Chondrocyte (in vitro differentiated cells): ENCODE measurements around the gene SCAF8. TPM values are rescaled to one million over a fixed set of nuclear protein-coding genes. Genes with fewer than 3 reads are reported as not detected.
A peak's percentile ranks its signal among the peaks of the same experiment; 100 is the strongest.
"Not testable (repeated sequence)": the region's sequence is repeated elsewhere in the genome, so short reads cannot be mapped to it uniquely, and the experiment has no call there.

Experiments
- DNase-seq: peaks from one replicate; pipeline ENCODE4 v3.0.0; 2021; ENCODE audit warnings: mixed read lengths, low spot score
- H3K27ac Mint-ChIP-seq: one replicate; pipeline ENCODE4 v1.8.0; 2021; ENCODE audit warnings: mild to moderate bottlenecking, moderate library complexity, mixed read lengths; ENCODE audit not compliant: unreplicated experiment
- H3K27me3 Mint-ChIP-seq: 2 replicates; pipeline ENCODE4 v1.8.0; 2021; ENCODE audit warnings: low read depth, mixed read lengths
- H3K36me3 Mint-ChIP-seq: 2 replicates; pipeline ENCODE4 v1.8.0; 2021; ENCODE audit warnings: low read depth, mixed read lengths
- H3K4me1 Mint-ChIP-seq: 2 replicates; pipeline ENCODE4 v1.8.0; 2021; ENCODE audit warnings: low read depth, mild to moderate bottlenecking, mixed read lengths
- H3K4me3 Mint-ChIP-seq: one replicate; pipeline ENCODE4 v1.8.0; 2021; ENCODE audit warnings: mild to moderate bottlenecking, moderate library complexity, mixed read lengths; ENCODE audit not compliant: unreplicated experiment
- H3K9me3 Mint-ChIP-seq: 2 replicates; pipeline ENCODE4 v1.8.0; 2021; ENCODE audit warnings: low read depth, mixed read lengths
- CTCF ChIP-seq: fragments of 200-600 bp; sonication (generic); IDR thresholded peaks from 2 replicates; pipeline ENCODE4 v1.5.0; 2021; ENCODE audit warnings: antibody characterized with exemption, mild to moderate bottlenecking, moderate library complexity
- total RNA-seq: library from RNA; stranded (reverse); gene quantifications from 3 replicates; pipeline ENCODE4 v1.2.1, GENCODE V29; 2021

Gene SCAF8
- total RNA-seq, 1 donor from 2014 or later = 36.3 TPM

DNA sequence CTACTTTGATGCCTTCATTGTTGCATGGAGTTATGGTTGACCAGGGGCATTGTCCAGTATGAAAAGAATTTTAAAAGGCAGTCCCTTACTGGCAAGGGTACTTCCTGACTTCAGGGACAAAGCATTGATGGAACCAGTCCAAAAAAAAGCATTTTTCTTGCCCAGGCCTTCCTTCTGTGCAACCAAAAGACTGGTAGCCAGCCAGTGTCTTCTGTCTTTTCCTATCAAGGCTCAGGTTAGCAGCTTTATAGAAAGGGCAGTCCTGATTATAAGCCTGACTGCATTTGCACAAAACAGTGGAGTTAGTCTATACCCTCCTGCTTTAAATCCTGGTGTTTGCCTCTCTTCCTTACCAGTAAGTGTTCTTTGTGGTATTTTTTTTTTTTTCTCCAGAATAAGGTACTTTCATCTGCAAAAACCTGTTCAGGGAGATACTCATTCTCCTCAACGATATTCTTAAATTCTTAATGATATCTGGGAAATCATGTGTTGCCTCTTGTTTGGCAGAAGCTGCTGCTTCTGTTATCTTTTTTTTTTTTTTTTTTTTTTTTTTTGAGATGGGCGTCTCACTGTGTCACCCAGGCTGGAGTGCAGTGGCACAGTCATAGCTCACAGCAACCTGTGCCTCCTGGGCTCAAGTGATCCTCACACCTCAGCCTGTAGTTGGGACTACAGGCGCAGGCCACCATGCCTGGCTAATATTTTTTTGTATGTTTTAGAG is 33.9 kb downstream of the SCAF8 start:
- H3K27ac Mint-ChIP-seq = peak overlapping the region; percentile 68
- H3K27me3 Mint-ChIP-seq = no peaks in the 10 kb centered on the region
- no peak for TF ChIP-seq CTCF
- H3K36me3 Mint-ChIP-seq = no peaks in the 10 kb centered on the region
- no peaks in the 10 kb centered on the region for H3K9me3 Mint-ChIP-seq
- H3K4me3 Mint-ChIP-seq = no peak overlapping the region
- DNase-seq = no peak
- H3K4me1 Mint-ChIP-seq = peaks cover 66% of the 10 kb centered on the region

DNA sequence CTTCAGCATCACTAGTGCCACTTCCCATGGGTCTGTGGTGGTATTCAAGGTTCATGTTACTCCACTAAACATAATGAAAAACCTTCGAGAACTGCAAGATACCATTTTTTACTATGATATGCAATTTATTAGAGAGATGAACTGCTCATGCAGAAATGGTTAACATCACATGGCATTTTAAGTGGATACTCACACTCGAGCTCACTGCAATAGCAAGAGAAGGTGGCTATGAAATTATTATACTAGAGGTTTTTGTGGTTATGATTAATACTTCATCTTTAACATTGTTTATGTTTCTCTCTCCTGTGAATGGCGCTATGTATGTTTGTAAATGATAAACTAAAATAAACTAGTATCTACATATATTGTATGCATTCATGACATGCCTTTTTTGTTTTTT is 35.1 kb downstream of the SCAF8 start:
- H3K4me1 Mint-ChIP-seq = peaks cover 62% of the 10 kb centered on the region
- H3K27ac Mint-ChIP-seq = no peak overlapping the region
- TF ChIP-seq CTCF = no peak
- H3K27me3 Mint-ChIP-seq = no peaks in the 10 kb centered on the region
- no peak overlapping the region for H3K4me3 Mint-ChIP-seq
- DNase-seq = no peak
- H3K36me3 Mint-ChIP-seq = no peaks in the 10 kb centered on the region
- H3K9me3 Mint-ChIP-seq = no peaks in the 10 kb centered on the region

DNA sequence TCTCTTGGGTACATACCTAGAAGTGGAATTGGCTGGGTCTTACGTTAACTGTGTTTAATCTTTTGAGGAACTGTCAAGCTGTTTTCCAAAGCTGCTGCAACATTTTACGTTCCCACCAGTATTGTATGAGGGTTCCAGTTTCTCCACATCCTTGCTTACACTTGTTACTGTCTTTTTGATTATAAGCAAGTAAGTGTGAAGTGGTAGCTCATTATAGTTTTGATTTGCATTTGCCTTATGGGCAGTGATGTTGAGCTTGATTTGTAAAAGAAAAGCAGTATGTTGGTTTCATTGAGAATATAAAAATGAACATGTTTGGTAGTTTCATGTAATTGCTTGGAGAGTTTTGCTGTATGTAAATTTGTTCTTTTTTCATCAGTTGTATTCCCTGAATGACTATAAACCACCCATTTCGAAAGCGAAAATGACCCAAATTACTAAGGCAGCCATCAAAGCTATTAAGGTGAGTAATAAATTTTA is 40.4 kb downstream of the SCAF8 start:
- Mint-ChIP-seq H3K27ac (no peak overlapping the region), H3K36me3 (no peaks in the 10 kb centered on the region), H3K4me1 (peaks cover 24% of the 10 kb centered on the region), H3K4me3 (no peak overlapping the region), H3K9me3 (no peaks in the 10 kb centered on the region), H3K27me3 (no peaks in the 10 kb centered on the region)
- TF ChIP-seq CTCF = no peak
- DNase-seq = no peak

- H3K4me1 Mint-ChIP-seq, H3K27ac Mint-ChIP-seq, DNase-seq, H3K4me3 Mint-ChIP-seq, H3K27me3 Mint-ChIP-seq, H3K36me3 Mint-ChIP-seq, H3K9me3 Mint-ChIP-seq: not testable (repeated sequence)
Observed at GRCh38 chr6:154779157-154779556, 45.9 kb downstream of the SCAF8 start.

DNA sequence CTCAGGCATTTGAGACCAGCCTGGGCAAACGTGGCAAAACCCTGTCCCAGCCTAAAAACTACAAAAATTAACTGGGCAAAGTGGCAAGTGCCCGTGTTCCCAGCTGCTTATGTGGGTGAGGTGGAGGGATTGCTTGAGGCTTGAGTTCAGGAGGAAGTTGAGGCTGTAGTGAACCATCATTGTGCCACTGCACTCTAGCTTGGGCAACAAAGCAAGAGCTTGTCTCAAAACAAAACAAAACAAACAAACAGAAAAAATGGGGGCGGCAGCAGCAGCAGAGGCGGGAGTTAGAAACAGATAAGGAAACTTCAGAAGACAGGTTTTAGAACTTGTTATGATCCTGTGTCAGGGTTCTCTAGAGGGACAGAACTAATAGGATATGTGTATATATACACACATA is 49.0 kb downstream of the SCAF8 start:
- Mint-ChIP-seq H3K4me1 (peaks cover 9% of the 10 kb centered on the region), H3K9me3 (no peaks in the 10 kb centered on the region), H3K27ac (no peak overlapping the region), H3K4me3 (no peak overlapping the region), H3K27me3 (no peaks in the 10 kb centered on the region), H3K36me3 (peaks cover 8% of the 10 kb centered on the region)
- TF ChIP-seq CTCF = no peak
- no peak for DNase-seq

DNA sequence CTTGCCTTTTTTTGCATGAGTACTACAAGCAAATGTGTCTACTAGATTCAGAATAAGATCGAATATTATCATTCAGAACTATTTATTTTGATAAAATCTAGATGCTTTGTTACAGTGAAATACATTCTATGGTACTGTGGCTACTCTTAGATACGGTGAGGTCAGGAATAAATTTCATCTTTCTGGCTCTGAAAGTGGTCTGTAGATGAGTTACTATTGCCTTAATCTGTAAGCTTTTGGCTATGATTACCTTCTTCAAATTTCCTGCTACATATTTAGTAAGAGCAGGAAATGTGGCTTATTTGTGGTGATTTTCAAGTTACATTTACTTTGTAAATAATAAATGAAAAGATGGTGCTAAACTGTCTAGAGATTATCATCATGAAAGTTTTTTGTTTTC is 50.0 kb downstream of the SCAF8 start:
- Mint-ChIP-seq H3K36me3 (peaks cover 10% of the 10 kb centered on the region), H3K4me3 (no peak overlapping the region), H3K27ac (no peak overlapping the region), H3K27me3 (no peaks in the 10 kb centered on the region), H3K9me3 (no peaks in the 10 kb centered on the region), H3K4me1 (peaks cover 3% of the 10 kb centered on the region)
- DNase-seq = no peak
- no peak for TF ChIP-seq CTCF
